ENCODE data around the gene NDEL1.

NDEL1 gene

GRCh38 chr17:8477171-8477570 lies 41.5 kb downstream of the NDEL1 start:
- Mint-ChIP-seq H3K36me3 (ENCODE audit: low read depth) (peaks cover 85% of the 10 kb centered on the region), H3K27ac (no peak overlapping the region), H3K27me3 (ENCODE audit: low read depth) (no peaks in the 10 kb centered on the region), H3K4me1 (no peaks in the 10 kb centered on the region), H3K4me3 (no peak overlapping the region), H3K9me3 (no peaks in the 10 kb centered on the region)
- TF ChIP-seq, protein P1, sequence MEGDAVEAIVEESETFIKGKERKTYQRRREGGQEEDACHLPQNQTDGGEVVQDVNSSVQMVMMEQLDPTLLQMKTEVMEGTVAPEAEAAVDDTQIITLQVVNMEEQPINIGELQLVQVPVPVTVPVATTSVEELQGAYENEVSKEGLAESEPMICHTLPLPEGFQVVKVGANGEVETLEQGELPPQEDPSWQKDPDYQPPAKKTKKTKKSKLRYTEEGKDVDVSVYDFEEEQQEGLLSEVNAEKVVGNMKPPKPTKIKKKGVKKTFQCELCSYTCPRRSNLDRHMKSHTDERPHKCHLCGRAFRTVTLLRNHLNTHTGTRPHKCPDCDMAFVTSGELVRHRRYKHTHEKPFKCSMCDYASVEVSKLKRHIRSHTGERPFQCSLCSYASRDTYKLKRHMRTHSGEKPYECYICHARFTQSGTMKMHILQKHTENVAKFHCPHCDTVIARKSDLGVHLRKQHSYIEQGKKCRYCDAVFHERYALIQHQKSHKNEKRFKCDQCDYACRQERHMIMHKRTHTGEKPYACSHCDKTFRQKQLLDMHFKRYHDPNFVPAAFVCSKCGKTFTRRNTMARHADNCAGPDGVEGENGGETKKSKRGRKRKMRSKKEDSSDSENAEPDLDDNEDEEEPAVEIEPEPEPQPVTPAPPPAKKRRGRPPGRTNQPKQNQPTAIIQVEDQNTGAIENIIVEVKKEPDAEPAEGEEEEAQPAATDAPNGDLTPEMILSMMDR (IDR thresholded peaks at IDR 0.05; ENCODE audit: unreplicated experiment in 3 of 3), result no peak

- peaks cover 88% of the 10 kb centered on the region for H3K36me3 Mint-ChIP-seq (ENCODE audit: low read depth)
- H3K4me1 Mint-ChIP-seq, result no peaks in the 10 kb centered on the region
- H3K27me3 Mint-ChIP-seq (ENCODE audit: low read depth), result no peaks in the 10 kb centered on the region
- TF ChIP-seq, protein P1 (IDR thresholded peaks at IDR 0.05; ENCODE audit: unreplicated experiment in 3 of 3), result no peak
- peak overlapping the region; percentile 14 to 65 (median 41) for H3K27ac Mint-ChIP-seq
- no peak overlapping the region for H3K4me3 Mint-ChIP-seq
- no peaks in the 10 kb centered on the region for H3K9me3 Mint-ChIP-seq
These were observed 42.2 kb downstream of the NDEL1 start for GRCh38 chr17:8477715-8478441.

DNA sequence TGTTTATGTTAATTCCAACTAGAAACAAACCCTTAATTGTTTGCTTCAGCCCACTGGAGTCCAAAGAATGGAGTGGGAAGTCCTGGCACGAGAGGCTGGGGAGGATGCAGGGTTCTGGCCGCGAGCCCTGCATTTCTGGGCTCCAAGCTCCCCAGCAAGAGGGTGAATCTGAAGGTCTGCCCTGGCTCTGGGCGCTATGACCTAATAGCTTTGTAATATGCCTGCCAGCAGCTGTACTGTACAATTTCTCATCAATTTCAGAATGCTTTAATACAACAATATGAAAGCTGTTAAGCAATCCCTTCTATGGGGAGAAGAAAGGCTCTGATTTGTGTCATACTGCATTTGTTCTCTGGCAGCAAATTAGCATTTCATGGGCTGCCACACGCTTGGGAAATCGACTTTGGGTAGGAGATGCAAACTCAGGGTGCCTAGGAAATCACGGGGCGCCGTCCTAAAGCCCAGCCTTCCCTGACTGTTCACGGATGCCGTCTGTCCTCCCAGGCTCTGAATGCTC lies 43.8 kb downstream of the NDEL1 start:
- H3K4me3 Mint-ChIP-seq, result no peak overlapping the region
- H3K27ac Mint-ChIP-seq, result peak overlapping the region in 1 of 3 experiments; percentile 13
- TF ChIP-seq, protein P1 (IDR thresholded peaks at IDR 0.05; ENCODE audit: unreplicated experiment in 3 of 3), result no peak
- H3K9me3 Mint-ChIP-seq, result peaks cover 4% of the 10 kb centered on the region
- H3K36me3 Mint-ChIP-seq (ENCODE audit: low read depth), result peaks cover 89% of the 10 kb centered on the region
- H3K4me1 Mint-ChIP-seq, result no peaks in the 10 kb centered on the region
- no peaks in the 10 kb centered on the region for H3K27me3 Mint-ChIP-seq (ENCODE audit: low read depth)

- Mint-ChIP-seq H3K9me3 (peaks cover 10% of the 10 kb centered on the region), H3K27me3 (ENCODE audit: low read depth) (no peaks in the 10 kb centered on the region), H3K36me3 (ENCODE audit: low read depth) (peaks cover 90% of the 10 kb centered on the region), H3K4me3 (no peak overlapping the region), H3K4me1 (no peaks in the 10 kb centered on the region), H3K27ac (peak overlapping the region in 1 of 3 experiments; percentile 13)
- TF ChIP-seq, protein P1 (IDR thresholded peaks at IDR 0.05; ENCODE audit: unreplicated experiment in 3 of 3), result no peak
These were observed 44.6 kb downstream of the NDEL1 start for GRCh38 chr17:8480011-8480976.

- Mint-ChIP-seq H3K36me3 (ENCODE audit: low read depth) (peaks cover 90% of the 10 kb centered on the region), H3K4me1 (no peaks in the 10 kb centered on the region), H3K27me3 (ENCODE audit: low read depth) (no peaks in the 10 kb centered on the region), H3K4me3 (no peak overlapping the region), H3K27ac (no peak overlapping the region), H3K9me3 (peaks cover 10% of the 10 kb centered on the region)
- TF ChIP-seq, protein P1 (IDR thresholded peaks at IDR 0.05; ENCODE audit: unreplicated experiment in 3 of 3), result no peak
These were observed 45.4 kb downstream of the NDEL1 start for GRCh38 chr17:8481089-8481488.
